ENCODE measurements around the gene OR6B2. TPM values are rescaled to one million over a fixed set of nuclear protein-coding genes. Genes with fewer than 3 reads are reported as not detected.

Gene OR6B2
- total and polyA plus RNA-seq, 10 donors = not detected

GRCh38 chr2:240053173-240054155 lies 23.2 kb upstream of the OR6B2 start, which contains the start of gene OR6B3:
OR6B3 (minus strand) TSS chr2:240053521.
- no peak for DNase-seq
- no peak within 1 kb of the TSS for H3K27ac ChIP-seq
- H3K9me3 ChIP-seq = no peaks in the 10 kb centered on the region
- peaks cover 0 to 76% (median 20%) of the 10 kb centered on the region in 7 donors for H3K27me3 ChIP-seq (replicated peaks in 1 of 7)
- TF ChIP-seq POLR2AphosphoS5 (IDR thresholded peaks at IDR 0.05) (no peak), POLR2A (IDR thresholded peaks at IDR 0.05) (no peak)
- TF ChIP-seq, protein P1, sequence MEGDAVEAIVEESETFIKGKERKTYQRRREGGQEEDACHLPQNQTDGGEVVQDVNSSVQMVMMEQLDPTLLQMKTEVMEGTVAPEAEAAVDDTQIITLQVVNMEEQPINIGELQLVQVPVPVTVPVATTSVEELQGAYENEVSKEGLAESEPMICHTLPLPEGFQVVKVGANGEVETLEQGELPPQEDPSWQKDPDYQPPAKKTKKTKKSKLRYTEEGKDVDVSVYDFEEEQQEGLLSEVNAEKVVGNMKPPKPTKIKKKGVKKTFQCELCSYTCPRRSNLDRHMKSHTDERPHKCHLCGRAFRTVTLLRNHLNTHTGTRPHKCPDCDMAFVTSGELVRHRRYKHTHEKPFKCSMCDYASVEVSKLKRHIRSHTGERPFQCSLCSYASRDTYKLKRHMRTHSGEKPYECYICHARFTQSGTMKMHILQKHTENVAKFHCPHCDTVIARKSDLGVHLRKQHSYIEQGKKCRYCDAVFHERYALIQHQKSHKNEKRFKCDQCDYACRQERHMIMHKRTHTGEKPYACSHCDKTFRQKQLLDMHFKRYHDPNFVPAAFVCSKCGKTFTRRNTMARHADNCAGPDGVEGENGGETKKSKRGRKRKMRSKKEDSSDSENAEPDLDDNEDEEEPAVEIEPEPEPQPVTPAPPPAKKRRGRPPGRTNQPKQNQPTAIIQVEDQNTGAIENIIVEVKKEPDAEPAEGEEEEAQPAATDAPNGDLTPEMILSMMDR (IDR thresholded peaks at IDR 0.05 in 8 of 11, conservative IDR thresholded peaks at IDR 0.05 in 3 of 11) = no peak
- H3K4me3 ChIP-seq = no peak within 1 kb of the TSS
- no peaks in the 10 kb centered on the region for H3K4me1 ChIP-seq
- no peaks in the 10 kb centered on the region for H3K36me3 ChIP-seq
- WGBS, 5 donors = 50 to 59% (median 55%) methylated on average over 28 of the region's 28 CpGs
- intact Hi-C loops (cut with DNase I; ENCODE audit: low total_unique reads) = no loop called here

- Histone ChIP-seq H3K9me3 (no peaks in the 10 kb centered on the region), H3K27me3 (replicated peaks in 1 of 7) (peaks cover 0 to 76% (median 20%) of the 10 kb centered on the region in 7 donors), H3K36me3 (no peaks in the 10 kb centered on the region), H3K4me1 (no peaks in the 10 kb centered on the region), H3K4me3 (no peak overlapping the region), H3K27ac (no peak overlapping the region)
- TF ChIP-seq POLR2A (IDR thresholded peaks at IDR 0.05) (no peak), POLR2AphosphoS5 (IDR thresholded peaks at IDR 0.05) (no peak)
- TF ChIP-seq, protein P1 (IDR thresholded peaks at IDR 0.05 in 8 of 11, conservative IDR thresholded peaks at IDR 0.05 in 3 of 11) = no peak
- 83 to 87% (median 84%) methylated on average over 12 of the region's 12 CpGs for WGBS, 5 donors
- no peak for DNase-seq
- intact Hi-C loops (cut with DNase I; ENCODE audit: low total_unique reads) = no loop called here
These were observed 22.3 kb upstream of the OR6B2 start for GRCh38 chr2:240052524-240052923.

DNA sequence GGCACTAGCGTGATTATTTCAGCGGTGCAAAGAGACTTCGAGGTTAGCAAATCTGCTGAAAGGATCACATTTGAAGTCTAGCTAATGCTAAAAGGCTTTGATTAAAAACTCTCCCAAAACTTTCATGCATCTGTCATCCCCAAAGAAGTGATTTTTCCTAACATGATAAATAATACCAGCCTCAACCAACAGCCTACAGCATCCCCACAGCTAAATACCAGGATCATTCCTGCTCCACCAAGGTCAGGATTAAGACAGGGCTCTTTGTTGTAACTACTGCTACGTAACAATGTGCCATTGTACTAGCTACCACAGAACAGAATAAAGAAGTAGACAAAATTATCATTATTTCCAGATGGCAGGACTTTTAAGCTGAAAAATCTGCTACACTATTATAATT lies 21.5 kb upstream of the OR6B2 start:
- intact Hi-C loops (cut with DNase I; ENCODE audit: low total_unique reads) = no loop called here
- Histone ChIP-seq H3K36me3 (no peaks in the 10 kb centered on the region), H3K9me3 (no peaks in the 10 kb centered on the region), H3K27me3 (replicated peaks in 1 of 7) (peaks cover 0 to 76% (median 19%) of the 10 kb centered on the region in 7 donors), H3K4me3 (no peak overlapping the region), H3K27ac (no peak overlapping the region), H3K4me1 (no peaks in the 10 kb centered on the region)
- no peak for DNase-seq
- TF ChIP-seq POLR2A (IDR thresholded peaks at IDR 0.05) (no peak), POLR2AphosphoS5 (IDR thresholded peaks at IDR 0.05) (no peak)
- TF ChIP-seq, protein P1 (IDR thresholded peaks at IDR 0.05 in 8 of 11, conservative IDR thresholded peaks at IDR 0.05 in 3 of 11) = no peak
- 73 to 85% (median 82%) methylated on average over 4 of the region's 4 CpGs for WGBS, 5 donors

GRCh38 chr2:240050278-240050677 lies 20.0 kb upstream of the OR6B2 start:
- no peak for DNase-seq
- 80 to 87% (median 85%) methylated on average over 12 of the region's 12 CpGs for WGBS, 5 donors
- Histone ChIP-seq H3K4me1 (no peaks in the 10 kb centered on the region), H3K27me3 (replicated peaks in 1 of 7) (peaks cover 0 to 71% (median 10%) of the 10 kb centered on the region in 7 donors), H3K27ac (no peak overlapping the region), H3K9me3 (no peaks in the 10 kb centered on the region), H3K36me3 (no peaks in the 10 kb centered on the region), H3K4me3 (no peak overlapping the region)
- TF ChIP-seq POLR2AphosphoS5 (IDR thresholded peaks at IDR 0.05) (no peak), POLR2A (IDR thresholded peaks at IDR 0.05) (no peak)
- TF ChIP-seq, protein P1 (IDR thresholded peaks at IDR 0.05 in 8 of 11, conservative IDR thresholded peaks at IDR 0.05 in 3 of 11) = no peak
- intact Hi-C loops (cut with DNase I; ENCODE audit: low total_unique reads) = no loop called here

Measured in spleen (tissue), 11 donors.